Colonic mucosa (tissue), 4 donors: Measurements from ENCODE around the gene MAGEC2. TPM values are rescaled to one million over a fixed set of nuclear protein-coding genes. Genes with fewer than 3 reads are reported as not detected.

Source experiments
- DNase-seq: peaks from one replicate; pipeline ENCODE4 v3.0.0-alpha.2; 2020
- H3K27ac ChIP-seq: fragments of 200-600 bp; one replicate; pipeline ENCODE4 v1.8.0; 2021
- H3K27me3 ChIP-seq: fragments of 200-600 bp; one replicate; pipeline ENCODE4 v1.8.0; 2021
- H3K36me3 ChIP-seq: fragments of 200-600 bp; one replicate; pipeline ENCODE4 v1.8.0; 2021
- H3K4me1 ChIP-seq: fragments of 200-600 bp; one replicate; pipeline ENCODE4 v1.8.0; 2021; ENCODE audit warnings: mild to moderate bottlenecking
- H3K4me3 ChIP-seq: fragments of 200-600 bp; one replicate; pipeline ENCODE4 v1.8.0; 2021
- H3K9ac ChIP-seq, 2 donors: one replicate each; pipeline ENCODE4 v1.7.0; 2013; ENCODE audit warnings: control low read depth in 2 of 2, low read depth in 2 of 2, low read length in 2 of 2
- H3K9me3 ChIP-seq: fragments of 200-600 bp; one replicate; pipeline ENCODE4 v1.8.0; 2021
- CTCF ChIP-seq: fragments of 200-600 bp; IDR thresholded peaks from one replicate; pipeline ENCODE4 v1.8.0; 2022; ENCODE audit warnings: antibody characterized with exemption, mild to moderate bottlenecking
- intact Hi-C: fragments of 100-400 bp; cut with DNase I; formaldehyde crosslinking; loops from one replicate; pipeline ENCODE4 v1.14.1; 2022
- total RNA-seq, 2 donors: library from RNA; stranded (reverse); fragmentation: NEBNext Ultra II Directional in 1 of 2; extraction: Animal tissue kit (Norgen Biotek cat#: 25700) in 1 of 2; gene quantifications; one replicate each; pipeline ENCODE4 v1.2.1, GENCODE V29; 2021
- donor health status: healthy.
- donor health status: DM: no; HTN: no; CAD: no.
- donor health status: DM: no; HTN: no; CAD: no.

The MAGEC2 gene
- total RNA-seq, 2 donors from 2014 or later = 0.17 TPM; not detected in 1

- H3K36me3 ChIP-seq = no peaks in the 10 kb centered on the region
- no peak overlapping the region for H3K9ac ChIP-seq
- no peaks in the 10 kb centered on the region for H3K27me3 ChIP-seq
- TF ChIP-seq CTCF = no peak
- no peak overlapping the region for H3K4me3 ChIP-seq
- no peak overlapping the region for H3K27ac ChIP-seq
- no peaks in the 10 kb centered on the region for H3K9me3 ChIP-seq
- DNase-seq = no peak
- intact Hi-C loops = no loop called here
- H3K4me1 ChIP-seq = no peaks in the 10 kb centered on the region
Measured at GRCh38 chrX:142244568-142244967, 39.5 kb upstream of the MAGEC2 start.

- Histone ChIP-seq H3K27ac (no peak overlapping the region), H3K27me3 (no peaks in the 10 kb centered on the region), H3K4me1 (no peaks in the 10 kb centered on the region), H3K36me3 (no peaks in the 10 kb centered on the region), H3K9ac (no peak overlapping the region), H3K9me3 (no peaks in the 10 kb centered on the region), H3K4me3 (no peak overlapping the region)
- DNase-seq = no peak
- TF ChIP-seq CTCF = no peak
- intact Hi-C loops = no loop called here
Measured at GRCh38 chrX:142238536-142238935, 33.4 kb upstream of the MAGEC2 start.

- Histone ChIP-seq H3K27ac (no peak overlapping the region), H3K9me3 (no peaks in the 10 kb centered on the region), H3K4me1 (no peaks in the 10 kb centered on the region), H3K4me3 (no peak overlapping the region), H3K27me3 (no peaks in the 10 kb centered on the region), H3K9ac (no peak overlapping the region), H3K36me3 (no peaks in the 10 kb centered on the region)
- TF ChIP-seq CTCF = no peak
- intact Hi-C loops = no loop called here
- no peak for DNase-seq
Measured at GRCh38 chrX:142233400-142233799, 28.3 kb upstream of the MAGEC2 start.

GRCh38 chrX:142214081-142214480 lies 9.0 kb upstream of the MAGEC2 start:
- no peak for TF ChIP-seq CTCF
- no peak overlapping the region for H3K4me3 ChIP-seq
- no peak for DNase-seq
- no peaks in the 10 kb centered on the region for H3K4me1 ChIP-seq
- intact Hi-C loops = no loop called here
- H3K9ac ChIP-seq = no peak overlapping the region
- H3K9me3 ChIP-seq = no peaks in the 10 kb centered on the region
- no peaks in the 10 kb centered on the region for H3K36me3 ChIP-seq
- H3K27me3 ChIP-seq = no peaks in the 10 kb centered on the region
- no peak overlapping the region for H3K27ac ChIP-seq

- no peak for DNase-seq
- no peaks in the 10 kb centered on the region for H3K27me3 ChIP-seq
- H3K4me3 ChIP-seq = no peak overlapping the region
- TF ChIP-seq CTCF = no peak
- H3K4me1 ChIP-seq = no peaks in the 10 kb centered on the region
- H3K9me3 ChIP-seq = no peaks in the 10 kb centered on the region
- H3K27ac ChIP-seq = no peak overlapping the region
- no peak overlapping the region for H3K9ac ChIP-seq
- no peaks in the 10 kb centered on the region for H3K36me3 ChIP-seq
- intact Hi-C loops = no loop called here
Measured at GRCh38 chrX:142201113-142201512, 4.0 kb downstream of the MAGEC2 start.

GRCh38 chrX:142186103-142186502 lies 19.0 kb downstream of the MAGEC2 start:
- Histone ChIP-seq H3K9ac (no peak overlapping the region), H3K36me3 (no peaks in the 10 kb centered on the region), H3K9me3 (no peaks in the 10 kb centered on the region), H3K27me3 (no peaks in the 10 kb centered on the region), H3K4me1 (no peaks in the 10 kb centered on the region), H3K27ac (no peak overlapping the region), H3K4me3 (no peak overlapping the region)
- no peak for DNase-seq
- no peak for TF ChIP-seq CTCF
- intact Hi-C loops = no loop called here
